ENCODE results near the gene HDDC2.

Gene HDDC2

DNA sequence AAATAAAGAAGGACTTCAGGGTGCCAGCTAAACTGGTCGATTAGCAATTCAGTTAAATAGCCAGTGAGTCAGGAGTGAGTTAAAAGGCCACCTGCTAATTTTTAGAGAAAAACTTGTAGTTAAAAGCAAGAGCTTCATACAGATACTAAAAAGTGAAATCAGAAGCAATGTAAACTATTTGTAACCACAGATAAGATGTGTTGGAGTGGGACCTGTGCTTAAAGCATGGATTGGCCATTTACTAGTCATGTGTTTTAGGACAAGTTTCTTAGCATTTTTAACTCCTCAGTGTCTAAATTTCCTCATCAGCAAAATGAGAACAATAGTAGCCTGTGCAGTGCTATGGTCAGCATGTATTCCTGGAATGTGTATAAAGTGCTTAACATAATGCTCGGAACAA is 23.8 kb upstream of the HDDC2 start:
- intact Hi-C loops (cut with DNase I; ENCODE audit: low total_unique reads): no loop called here
- Histone ChIP-seq H3K4me3 (no peak overlapping the region), H3K9me3 (no peaks in the 10 kb centered on the region), H3K36me3 (no peaks in the 10 kb centered on the region), H3K4me1 (peaks cover 0 to 10% (median 5%) of the 10 kb centered on the region in 4 donors), H3K27me3 (no peaks in the 10 kb centered on the region), H3K27ac (no peak overlapping the region)
- no peak for DNase-seq
- TF ChIP-seq, protein P1, sequence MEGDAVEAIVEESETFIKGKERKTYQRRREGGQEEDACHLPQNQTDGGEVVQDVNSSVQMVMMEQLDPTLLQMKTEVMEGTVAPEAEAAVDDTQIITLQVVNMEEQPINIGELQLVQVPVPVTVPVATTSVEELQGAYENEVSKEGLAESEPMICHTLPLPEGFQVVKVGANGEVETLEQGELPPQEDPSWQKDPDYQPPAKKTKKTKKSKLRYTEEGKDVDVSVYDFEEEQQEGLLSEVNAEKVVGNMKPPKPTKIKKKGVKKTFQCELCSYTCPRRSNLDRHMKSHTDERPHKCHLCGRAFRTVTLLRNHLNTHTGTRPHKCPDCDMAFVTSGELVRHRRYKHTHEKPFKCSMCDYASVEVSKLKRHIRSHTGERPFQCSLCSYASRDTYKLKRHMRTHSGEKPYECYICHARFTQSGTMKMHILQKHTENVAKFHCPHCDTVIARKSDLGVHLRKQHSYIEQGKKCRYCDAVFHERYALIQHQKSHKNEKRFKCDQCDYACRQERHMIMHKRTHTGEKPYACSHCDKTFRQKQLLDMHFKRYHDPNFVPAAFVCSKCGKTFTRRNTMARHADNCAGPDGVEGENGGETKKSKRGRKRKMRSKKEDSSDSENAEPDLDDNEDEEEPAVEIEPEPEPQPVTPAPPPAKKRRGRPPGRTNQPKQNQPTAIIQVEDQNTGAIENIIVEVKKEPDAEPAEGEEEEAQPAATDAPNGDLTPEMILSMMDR (IDR thresholded peaks at IDR 0.05): no peak

DNA sequence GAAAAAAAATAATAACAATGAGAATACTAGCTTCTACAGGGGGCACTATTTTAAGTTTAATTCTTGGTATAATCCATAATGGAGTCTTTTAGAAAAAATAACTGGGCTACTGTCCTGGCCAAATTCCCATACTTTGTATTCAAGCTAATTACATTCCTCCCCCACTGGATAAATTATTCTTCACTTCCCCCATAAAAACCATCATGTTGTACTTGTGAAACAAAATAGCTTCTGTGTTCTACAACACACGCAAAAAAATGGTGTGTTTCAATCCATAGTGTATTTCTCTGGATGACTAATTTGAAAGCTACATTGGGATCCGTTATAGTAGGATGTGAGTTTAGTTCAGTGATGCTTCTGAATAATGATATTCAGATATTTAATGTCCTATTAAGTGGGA is 21.6 kb upstream of the HDDC2 start:
- DNase-seq: no peak
- no peak overlapping the region for H3K27ac ChIP-seq
- H3K27me3 ChIP-seq: no peaks in the 10 kb centered on the region
- intact Hi-C loops (cut with DNase I; ENCODE audit: low total_unique reads): no loop called here
- no peaks in the 10 kb centered on the region for H3K36me3 ChIP-seq
- no peak overlapping the region for H3K4me3 ChIP-seq
- TF ChIP-seq, protein P1 (IDR thresholded peaks at IDR 0.05): no peak
- H3K9me3 ChIP-seq: no peaks in the 10 kb centered on the region
- H3K4me1 ChIP-seq: peaks cover 0 to 10% (median 5%) of the 10 kb centered on the region in 4 donors

DNA sequence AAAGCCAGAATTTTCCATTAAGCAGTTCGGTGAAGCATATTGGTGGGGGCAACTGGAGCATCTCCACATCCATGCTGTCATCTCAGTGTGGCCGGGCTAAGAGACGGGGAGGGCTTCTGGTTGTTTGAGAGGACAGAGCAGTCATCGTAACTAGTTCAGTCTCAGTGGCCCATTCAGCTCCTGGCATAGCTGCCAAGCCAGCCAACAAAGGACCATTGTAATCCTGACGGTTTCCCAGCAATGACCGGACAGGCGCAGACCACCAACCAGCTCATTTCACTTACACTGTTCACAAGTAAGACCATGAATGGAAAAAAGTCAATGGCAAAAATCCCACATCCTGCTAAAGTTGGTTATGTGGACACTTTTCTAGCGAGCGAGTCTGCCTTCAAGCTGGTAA is 14.9 kb upstream of the HDDC2 start:
- Histone ChIP-seq H3K27me3 (no peaks in the 10 kb centered on the region), H3K9me3 (no peaks in the 10 kb centered on the region), H3K4me3 (peak overlapping the region in 1 of 2 donors; percentile 4), H3K27ac (peak overlapping the region; percentile 63 to 72), H3K36me3 (no peaks in the 10 kb centered on the region), H3K4me1 (peaks cover 0 to 44% (median 4%) of the 10 kb centered on the region in 4 donors)
- DNase-seq: no peak
- intact Hi-C loops (cut with DNase I; ENCODE audit: low total_unique reads): no loop called here
- TF ChIP-seq, protein P1 (IDR thresholded peaks at IDR 0.05): no peak

DNA sequence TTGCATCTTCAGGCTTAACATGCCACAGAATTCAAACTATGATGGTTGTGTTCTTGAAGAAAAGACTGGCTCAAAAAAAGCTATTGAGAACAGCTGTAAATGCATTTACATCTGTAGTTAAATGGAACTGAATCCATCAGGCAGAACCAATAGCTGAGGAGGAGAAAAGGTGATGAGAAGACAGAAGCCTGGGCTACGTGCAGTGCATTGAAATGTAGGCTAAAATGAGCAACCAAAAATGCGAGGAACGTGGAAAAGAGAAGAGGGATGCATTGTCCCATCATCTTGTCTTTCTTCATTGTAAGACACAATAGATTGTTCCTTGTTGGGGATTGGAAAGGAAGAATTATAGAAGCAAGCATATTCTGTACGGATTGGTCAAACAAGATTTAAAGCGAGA is 13.8 kb upstream of the HDDC2 start:
- Histone ChIP-seq H3K4me3 (no peak overlapping the region), H3K36me3 (no peaks in the 10 kb centered on the region), H3K27ac (peak overlapping the region; percentile 63 to 72), H3K27me3 (no peaks in the 10 kb centered on the region), H3K4me1 (peaks cover 0 to 49% (median 10%) of the 10 kb centered on the region in 4 donors), H3K9me3 (no peaks in the 10 kb centered on the region)
- intact Hi-C loops (cut with DNase I; ENCODE audit: low total_unique reads): no loop called here
- TF ChIP-seq, protein P1 (IDR thresholded peaks at IDR 0.05): no peak
- DNase-seq: no peak

DNA sequence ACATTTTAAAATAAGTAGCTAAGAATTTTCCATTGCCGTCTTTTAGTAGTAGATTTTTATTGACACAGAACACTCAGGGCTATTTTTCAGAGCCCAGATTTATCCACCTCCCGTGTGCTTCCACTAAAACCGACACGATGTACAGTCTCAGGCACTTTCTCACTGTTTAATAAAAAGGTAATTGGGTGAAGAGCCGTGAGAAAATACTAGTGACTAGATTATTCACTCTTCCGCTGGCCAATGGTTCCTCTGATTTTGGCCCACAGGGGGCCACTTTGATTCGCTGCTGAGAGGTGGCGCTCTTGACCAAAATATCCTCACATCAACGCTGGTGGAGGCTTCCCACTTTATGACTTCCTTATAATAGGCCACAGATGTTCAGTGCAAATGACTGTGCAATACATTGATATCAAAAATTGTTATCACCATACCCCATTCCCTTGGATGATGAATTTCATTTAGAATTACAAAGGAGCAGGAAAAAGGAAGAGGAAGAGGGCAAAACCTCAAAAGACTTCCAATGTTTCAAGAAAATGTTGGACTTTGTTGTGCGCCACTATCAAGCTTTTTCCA is 12.3 kb upstream of the HDDC2 start:
- intact Hi-C loops (cut with DNase I; ENCODE audit: low total_unique reads): no loop called here

More for the DNA sequence above, 12.3 kb upstream of the HDDC2 start:
- H3K27me3 ChIP-seq: no peaks in the 10 kb centered on the region
- H3K9me3 ChIP-seq: no peaks in the 10 kb centered on the region
- peak overlapping the region; percentile 50 to 72 for H3K27ac ChIP-seq
- H3K4me1 ChIP-seq: peaks cover 0 to 49% (median 10%) of the 10 kb centered on the region in 4 donors
- DNase-seq: peak; percentile 75 to 84
- no peak overlapping the region for H3K4me3 ChIP-seq
- TF ChIP-seq, protein P1 (IDR thresholded peaks at IDR 0.05): peak; percentile 82 to 85
- peaks cover 0 to 3% (median 0%) of the 10 kb centered on the region in 3 donors for H3K36me3 ChIP-seq
